HG03575 (cell line): Measurements from ENCODE around the gene SNTG2.

ENCODE experiments used
- ATAC-seq: cut with Tn5 transposase; IDR thresholded peaks from one replicate; pipeline ENCODE4 v1.9.1; 2021; ENCODE audit not compliant: unreplicated experiment, insufficient number of reproducible peaks, low FRiP score; ENCODE audit errors: extremely low read depth

Gene SNTG2

DNA sequence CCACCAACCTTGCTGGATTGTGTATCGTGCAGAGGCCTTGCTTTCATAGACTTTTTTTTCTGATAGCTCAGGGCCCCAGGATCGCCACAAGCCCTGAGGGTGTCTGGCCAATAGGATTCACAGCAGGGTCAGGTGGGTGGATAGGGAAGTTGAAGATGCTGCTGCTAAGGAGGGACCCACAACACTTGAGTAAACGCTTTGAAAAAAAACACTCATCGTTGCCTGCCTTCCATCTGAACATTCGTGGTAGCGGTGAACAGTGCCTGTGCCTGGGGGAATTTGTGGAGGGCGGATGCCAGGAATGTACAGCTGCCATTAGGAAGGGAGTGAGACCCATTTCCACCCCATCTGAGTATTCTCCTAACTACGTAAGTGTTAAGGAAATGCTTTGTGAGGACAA is 358.0 kb downstream of the SNTG2 start:
- ATAC-seq: no peak

DNA sequence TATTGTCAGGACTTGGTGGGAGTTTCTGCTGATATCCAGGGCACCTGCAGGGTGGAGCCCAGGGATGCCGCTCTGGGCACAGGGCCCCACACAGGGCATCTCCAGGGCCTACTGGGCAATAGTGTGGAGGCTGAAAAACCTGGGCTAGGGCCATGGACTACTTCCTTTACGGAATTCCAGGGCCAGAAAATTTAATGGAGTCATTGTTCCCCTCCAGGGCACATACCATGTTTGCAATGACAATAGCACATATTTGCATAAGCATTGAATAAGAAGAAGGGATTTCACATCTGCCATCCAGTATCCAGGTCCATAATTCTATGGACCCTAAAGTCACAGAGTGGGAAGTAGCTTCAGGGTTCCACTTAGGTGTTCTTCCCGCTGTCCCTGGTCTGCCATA is 358.9 kb downstream of the SNTG2 start:
- ATAC-seq: no peak

GRCh38 chr2:1310202-1310601 is 359.6 kb downstream of the SNTG2 start:
- no peak for ATAC-seq

- ATAC-seq: no peak
Measured at GRCh38 chr2:1310866-1311265, 360.2 kb downstream of the SNTG2 start.

DNA sequence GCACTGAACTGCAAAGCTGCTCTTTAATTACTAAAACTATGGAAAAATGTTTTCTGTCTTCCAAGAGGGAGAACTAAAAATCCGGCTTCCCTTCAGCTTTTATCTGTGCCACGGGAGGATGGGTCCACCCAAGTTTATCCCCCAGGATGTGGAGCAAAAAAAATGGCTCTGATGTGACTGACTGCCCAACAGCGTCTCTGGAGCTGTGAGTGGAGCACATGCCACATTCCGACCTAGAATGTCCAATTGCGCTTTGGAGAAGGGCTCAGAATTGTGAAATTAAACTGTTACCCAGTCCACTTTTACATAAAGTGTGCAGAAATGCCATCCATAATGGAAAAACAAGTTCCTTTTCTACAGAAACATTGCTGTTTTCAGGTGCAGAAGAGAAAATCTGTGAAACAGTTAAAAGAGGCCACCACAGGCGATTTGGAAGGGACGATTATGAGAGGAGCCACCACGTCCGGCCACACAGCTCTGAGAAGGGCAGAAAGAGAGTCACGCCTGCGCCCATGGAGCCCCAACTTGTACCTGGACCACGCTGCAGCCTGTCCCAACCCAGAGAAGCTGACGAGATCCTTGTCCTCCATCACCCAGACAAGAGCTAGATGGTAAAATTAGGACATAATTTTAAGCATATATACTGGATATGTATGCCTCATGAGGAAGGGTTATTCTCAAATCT is 362.7 kb downstream of the SNTG2 start:
- no peak for ATAC-seq

- no peak for ATAC-seq
Measured at GRCh38 chr2:1314254-1314653, 363.6 kb downstream of the SNTG2 start.

DNA sequence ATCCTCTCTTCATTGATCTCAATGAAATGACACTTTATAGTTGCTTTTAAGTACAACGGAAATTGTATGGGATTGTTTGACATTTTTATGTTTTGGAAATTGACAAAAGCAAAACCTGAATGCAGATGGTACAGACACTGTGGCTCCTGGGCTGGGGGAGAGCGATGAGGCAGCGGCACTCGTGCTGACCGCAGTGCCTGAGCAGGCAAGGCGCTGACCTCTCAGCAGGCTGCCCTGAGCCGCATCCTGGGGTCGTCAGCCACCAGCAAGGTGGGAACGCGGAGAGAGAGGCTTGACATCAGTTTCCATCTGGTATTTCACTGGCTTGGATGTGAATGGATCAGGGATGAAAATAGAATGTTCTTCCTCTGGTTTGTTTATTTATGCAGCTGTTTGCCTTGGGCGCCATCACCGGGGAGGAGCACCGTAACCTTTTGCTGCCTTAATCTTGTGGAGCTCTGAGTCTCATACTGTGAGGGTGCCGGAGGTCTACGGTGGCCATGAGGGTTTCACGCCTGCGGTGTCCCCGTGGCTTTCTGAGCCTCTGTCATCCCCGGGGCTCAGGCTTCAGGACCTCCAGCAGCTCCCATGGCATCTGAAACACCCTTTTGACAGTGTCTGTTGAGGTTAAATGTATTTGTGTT is 367.8 kb downstream of the SNTG2 start:
- ATAC-seq: no peak

- no peak for ATAC-seq
Measured at GRCh38 chr2:1319393-1319792, 368.7 kb downstream of the SNTG2 start.

GRCh38 chr2:1321321-1321720 is 370.7 kb downstream of the SNTG2 start:
- no peak for ATAC-seq

DNA sequence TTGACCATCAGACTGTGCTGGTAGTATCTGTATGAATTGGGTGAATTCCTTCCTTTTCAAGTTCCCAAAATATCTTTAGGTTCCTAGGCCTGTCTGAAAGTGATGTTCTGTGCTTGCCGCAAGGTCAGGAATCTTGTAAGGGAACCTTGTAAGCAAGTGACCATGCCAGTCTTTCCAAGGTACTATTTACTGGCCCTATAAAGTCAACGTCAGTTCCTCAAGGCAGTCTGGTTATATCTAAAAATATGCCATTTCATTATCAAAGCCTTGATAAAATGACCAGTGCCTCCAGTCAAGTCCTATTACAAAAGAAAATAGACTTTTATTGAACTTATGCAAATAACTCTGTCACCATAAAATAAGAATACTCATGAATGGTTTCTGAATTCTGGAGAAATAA is 374.2 kb downstream of the SNTG2 start:
- no peak for ATAC-seq

GRCh38 chr2:1328684-1329083 is 378.0 kb downstream of the SNTG2 start:
- no peak for ATAC-seq

- no peak for ATAC-seq
Measured at GRCh38 chr2:1339388-1340140, 388.9 kb downstream of the SNTG2 start.

GRCh38 chr2:1340141-1340512 is 389.5 kb downstream of the SNTG2 start:
- no peak for ATAC-seq

DNA sequence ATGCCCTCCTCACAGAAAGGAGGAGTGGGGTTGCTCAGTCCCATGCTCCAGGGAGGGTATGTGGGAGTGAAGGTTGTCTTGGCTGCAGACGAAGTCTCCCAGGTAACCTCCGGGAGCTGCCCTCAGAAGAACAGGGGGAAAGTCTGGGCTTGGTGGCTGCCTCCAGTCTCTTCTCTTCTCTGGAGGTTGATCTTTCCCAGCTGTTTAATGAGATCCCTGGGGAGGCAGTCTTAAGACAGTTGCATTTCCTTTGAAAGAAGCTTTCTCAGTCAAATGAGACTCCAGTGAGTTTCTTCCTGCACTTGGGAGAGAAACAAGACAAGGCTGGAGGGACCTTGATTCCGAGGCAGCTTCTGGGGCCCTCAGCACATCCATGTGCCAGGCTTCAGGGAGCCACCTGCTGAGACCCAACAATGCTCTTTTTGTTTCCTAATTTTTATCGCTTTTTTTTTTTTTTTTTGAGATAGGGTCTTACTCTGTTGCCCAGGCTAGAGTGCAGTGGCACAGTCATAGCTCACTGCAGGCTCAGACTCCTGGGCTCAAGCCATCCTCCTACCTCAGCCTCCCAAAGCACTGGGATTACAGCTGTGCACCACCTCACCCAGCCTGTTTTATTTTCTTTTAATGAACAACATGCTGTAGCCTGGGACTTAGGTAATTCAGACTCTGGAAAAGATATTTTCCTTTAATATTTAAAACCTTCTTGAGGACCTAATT is 390.9 kb downstream of the SNTG2 start:
- no peak for ATAC-seq

- ATAC-seq: no peak
Measured at GRCh38 chr2:1348789-1349188, 398.1 kb downstream of the SNTG2 start.

- ATAC-seq: no peak
Measured at GRCh38 chr2:1350111-1350510, 399.5 kb downstream of the SNTG2 start.

- no peak for ATAC-seq
Measured at GRCh38 chr2:1353124-1353523, 402.5 kb downstream of the SNTG2 start.

DNA sequence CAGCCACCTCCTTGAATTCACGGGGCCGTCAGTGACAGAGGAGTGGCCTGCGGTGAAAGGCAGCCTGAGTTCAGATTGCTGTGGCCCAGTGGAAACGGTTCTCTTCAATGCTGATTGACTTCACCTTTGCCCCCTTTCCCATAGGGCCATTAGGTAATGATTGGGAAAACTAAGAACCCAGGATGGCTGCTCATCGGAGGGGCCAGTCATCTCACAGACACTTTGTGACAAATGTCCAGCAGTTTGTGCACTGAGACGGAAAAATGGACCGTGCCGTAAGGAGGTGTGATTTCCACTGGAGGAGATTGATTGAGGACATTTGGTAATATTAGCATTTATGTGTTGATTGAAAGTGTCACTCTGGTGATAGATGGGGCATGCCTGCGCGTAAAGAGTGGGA is 402.9 kb downstream of the SNTG2 start:
- no peak for ATAC-seq

DNA sequence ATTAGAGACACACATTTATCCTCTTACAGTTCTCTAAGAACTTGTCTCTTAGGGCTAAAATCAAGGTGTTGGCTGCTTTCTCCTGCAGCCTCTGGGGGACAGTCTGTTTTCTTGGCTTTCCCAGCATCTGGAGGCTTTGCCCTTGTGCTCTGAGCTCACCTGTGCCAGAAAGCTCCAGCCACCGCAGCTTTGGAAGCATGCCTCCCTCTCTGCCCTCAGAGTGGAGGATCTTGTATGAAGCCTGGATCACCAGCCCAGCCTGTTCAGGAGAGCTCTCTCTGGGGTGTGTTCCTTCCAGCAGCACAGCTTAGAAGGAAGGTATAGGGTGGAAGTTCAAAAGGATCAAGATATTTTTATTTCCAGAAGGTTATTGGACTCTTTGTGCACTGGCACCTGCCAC is 409.5 kb downstream of the SNTG2 start:
- no peak for ATAC-seq
